Liver (tissue), 2 donors: ENCODE results near the gene ACSM6.

ENCODE experiments used
- MAX ChIP-seq: IDR thresholded peaks from 2 replicates; pipeline ENCODE4 v1.6.1; 2016; ENCODE audit warnings: antibody characterized with exemption
- RAD21 ChIP-seq, 2 donors: IDR thresholded peaks; 2 replicates each; pipeline ENCODE4 v1.6.1; 2016; ENCODE audit warnings: antibody characterized with exemption in 2 of 2, mild to moderate bottlenecking in 2 of 2
- donor health status: healthy.

DNA sequence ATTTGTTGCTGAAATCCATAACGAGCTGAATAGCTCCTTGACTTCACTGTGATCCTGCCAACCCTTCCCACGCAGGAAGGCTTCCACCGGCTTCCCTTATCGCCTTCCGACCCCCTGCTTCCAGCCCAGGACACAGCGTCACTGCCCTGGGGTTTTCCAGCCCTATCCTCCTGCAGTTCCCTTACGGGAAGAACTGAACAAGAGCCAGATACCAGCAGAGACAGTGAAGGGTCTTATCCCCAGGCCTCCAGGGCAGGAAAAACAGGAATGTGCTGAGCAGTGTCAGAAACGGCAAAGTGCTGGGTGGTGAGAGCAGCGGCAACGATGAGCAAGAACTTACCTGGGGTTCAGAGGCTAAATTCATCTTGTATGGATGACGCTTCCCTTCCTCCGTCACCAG lies 74.4 kb downstream of the ACSM6 start:
- TF ChIP-seq RAD21 (IDR thresholded peaks at IDR 0.05), result peak in 1 of 2 donors; percentile 44
- TF ChIP-seq MAX, result no peak
